Measurements from ENCODE around the gene FCGR2B. TPM values are rescaled to one million over a fixed set of nuclear protein-coding genes. Genes with fewer than 3 reads are reported as not detected.

Gene FCGR2B
- total and polyA plus RNA-seq, 3 donors from 2014 or later, result 1.1 to 16.1 (median 5.8) TPM

GRCh38 chr1:161726473-161727255 is 63.7 kb downstream of the FCGR2B start:
- DNase-seq, result peak; percentile 89
- intact Hi-C loops (cut with DNase I; ENCODE audit: low total_unique reads), result no loop called here
- TF ChIP-seq, protein P1, sequence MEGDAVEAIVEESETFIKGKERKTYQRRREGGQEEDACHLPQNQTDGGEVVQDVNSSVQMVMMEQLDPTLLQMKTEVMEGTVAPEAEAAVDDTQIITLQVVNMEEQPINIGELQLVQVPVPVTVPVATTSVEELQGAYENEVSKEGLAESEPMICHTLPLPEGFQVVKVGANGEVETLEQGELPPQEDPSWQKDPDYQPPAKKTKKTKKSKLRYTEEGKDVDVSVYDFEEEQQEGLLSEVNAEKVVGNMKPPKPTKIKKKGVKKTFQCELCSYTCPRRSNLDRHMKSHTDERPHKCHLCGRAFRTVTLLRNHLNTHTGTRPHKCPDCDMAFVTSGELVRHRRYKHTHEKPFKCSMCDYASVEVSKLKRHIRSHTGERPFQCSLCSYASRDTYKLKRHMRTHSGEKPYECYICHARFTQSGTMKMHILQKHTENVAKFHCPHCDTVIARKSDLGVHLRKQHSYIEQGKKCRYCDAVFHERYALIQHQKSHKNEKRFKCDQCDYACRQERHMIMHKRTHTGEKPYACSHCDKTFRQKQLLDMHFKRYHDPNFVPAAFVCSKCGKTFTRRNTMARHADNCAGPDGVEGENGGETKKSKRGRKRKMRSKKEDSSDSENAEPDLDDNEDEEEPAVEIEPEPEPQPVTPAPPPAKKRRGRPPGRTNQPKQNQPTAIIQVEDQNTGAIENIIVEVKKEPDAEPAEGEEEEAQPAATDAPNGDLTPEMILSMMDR (IDR thresholded peaks at IDR 0.05), result no peak
- no peak for TF ChIP-seq POLR2A (IDR thresholded peaks at IDR 0.05)
- Histone ChIP-seq H3K27me3 (no peaks in the 10 kb centered on the region), H3K4me1 (peaks cover 7% of the 10 kb centered on the region), H3K4me3 (peak overlapping the region; percentile 62 to 92), H3K36me3 (ENCODE audit: low read depth, missing control alignments) (no peaks in the 10 kb centered on the region), H3K27ac (peak overlapping the region; percentile 81 to 87), H3K9me3 (no peaks in the 10 kb centered on the region)
- WGBS, 2 donors, result 0 to 1% methylated on average over 6 to 79 of the region's 83 CpGs

GRCh38 chr1:161727256-161727924 is 64.4 kb downstream of the FCGR2B start:
- H3K9me3 ChIP-seq, result no peaks in the 10 kb centered on the region
- H3K27me3 ChIP-seq, result no peaks in the 10 kb centered on the region
- peak overlapping the region; percentile 62 to 92 for H3K4me3 ChIP-seq
- WGBS, 2 donors, result 1 to 7% methylated on average over 34 to 38 of the region's 38 CpGs
- no peak for DNase-seq
- H3K4me1 ChIP-seq, result peaks cover 7% of the 10 kb centered on the region
- peak overlapping the region; percentile 81 to 87 for H3K27ac ChIP-seq
- intact Hi-C loops (cut with DNase I; ENCODE audit: low total_unique reads), result no loop called here
- H3K36me3 ChIP-seq (ENCODE audit: low read depth, missing control alignments), result no peaks in the 10 kb centered on the region
- TF ChIP-seq, protein P1 (IDR thresholded peaks at IDR 0.05), result no peak
- TF ChIP-seq POLR2A (IDR thresholded peaks at IDR 0.05), result no peak

Small RNA genes lying within 50 kb of the gene (small RNA-seq; reads per million reads assigned to genes)
- 0 reads per million in 2 donors for gene RF00019

Other genes with a start within 250 kb of the FCGR2B start
- gene FCGR2A, start 157.7 kb upstream of the FCGR2B start, total RNA-seq, result 10 to 100 TPM in 1 of 2 donors, 1 to 10 TPM in 1; 7.2 to 19.9 TPM
- 15.4 TPM for gene FCGR2A, start 157.7 kb upstream of the FCGR2B start, polyA plus RNA-seq (ENCODE audit: insufficient read depth, low read depth, low replicate concordance)
- gene HSPA6, start 138.6 kb upstream of the FCGR2B start, total RNA-seq, result 1 to 10 TPM in 1 of 2 donors, under 1 TPM in 1; 0.94 to 2.5 TPM
- gene HSPA6, start 138.6 kb upstream of the FCGR2B start, polyA plus RNA-seq (ENCODE audit: insufficient read depth, low read depth, low replicate concordance), result 2.8 TPM
- gene FCGR3A, start 113.3 kb upstream of the FCGR2B start, total RNA-seq, result 1 to 10 TPM; 2.0 to 5.5 TPM
- gene FCGR3A, start 113.3 kb upstream of the FCGR2B start, polyA plus RNA-seq (ENCODE audit: insufficient read depth, low read depth, low replicate concordance), result 25.7 TPM
- gene FCGR3B, start 32.0 kb upstream of the FCGR2B start, total RNA-seq, result under 1 TPM in 1 of 2 donors, not detected in 1; 0.37 TPM
- 2.5 TPM for gene FCGR3B, start 32.0 kb upstream of the FCGR2B start, polyA plus RNA-seq (ENCODE audit: insufficient read depth, low read depth, low replicate concordance)
- not detected for gene FCRLA, start 44.1 kb downstream of the FCGR2B start, total RNA-seq
- gene FCRLA, start 44.1 kb downstream of the FCGR2B start, polyA plus RNA-seq (ENCODE audit: insufficient read depth, low read depth, low replicate concordance), result 0.50 TPM
- under 1 TPM; 0.63 to 0.68 TPM for gene FCRLB, start 58.4 kb downstream of the FCGR2B start, total RNA-seq
- gene FCRLB, start 58.4 kb downstream of the FCGR2B start, polyA plus RNA-seq (ENCODE audit: insufficient read depth, low read depth, low replicate concordance), result 0.53 TPM
- 10 to 100 TPM; 23.6 to 31.8 TPM for gene DUSP12, start 86.6 kb downstream of the FCGR2B start, total RNA-seq
- gene DUSP12, start 86.6 kb downstream of the FCGR2B start, polyA plus RNA-seq (ENCODE audit: insufficient read depth, low read depth, low replicate concordance), result 21.8 TPM
- 10 to 100 TPM; 38.0 to 38.2 TPM for gene ATF6, start 103.2 kb downstream of the FCGR2B start, total RNA-seq
- 22.6 TPM for gene ATF6, start 103.2 kb downstream of the FCGR2B start, polyA plus RNA-seq (ENCODE audit: insufficient read depth, low read depth, low replicate concordance)

Data from testis (tissue), 3 donors.